DMS53 (cell line): ENCODE results near the gene APLP2.

ENCODE experiments used
- DNase-seq: peaks from one replicate; lab custom pipeline; 2025; lab: John Stamatoyannopoulos, UW

The APLP2 gene

GRCh38 chr11:130055617-130056016, 14.1 kb upstream of the APLP2 start:
- DNase-seq = no peak

- DNase-seq = no peak
Measured at GRCh38 chr11:130061017-130061416, 8.7 kb upstream of the APLP2 start.

- DNase-seq = peak; percentile 26
Measured at GRCh38 chr11:130062026-130062425, 7.7 kb upstream of the APLP2 start.

GRCh38 chr11:130063451-130063850, 6.2 kb upstream of the APLP2 start:
- no peak for DNase-seq

- DNase-seq = no peak
Measured at GRCh38 chr11:130064596-130064995, 5.1 kb upstream of the APLP2 start.

- DNase-seq = no peak
Measured at GRCh38 chr11:130066338-130066737, 3.4 kb upstream of the APLP2 start.

GRCh38 chr11:130068546-130068985, 1.1 kb upstream of the APLP2 start:
- DNase-seq = no peak

- DNase-seq = peak; percentile 93
Measured at GRCh38 chr11:130068986-130069658, 572 bp upstream of the APLP2 start.

GRCh38 chr11:130070109-130070845, 583 bp downstream of the APLP2 start:
- peak; percentile 75 for DNase-seq

DNA sequence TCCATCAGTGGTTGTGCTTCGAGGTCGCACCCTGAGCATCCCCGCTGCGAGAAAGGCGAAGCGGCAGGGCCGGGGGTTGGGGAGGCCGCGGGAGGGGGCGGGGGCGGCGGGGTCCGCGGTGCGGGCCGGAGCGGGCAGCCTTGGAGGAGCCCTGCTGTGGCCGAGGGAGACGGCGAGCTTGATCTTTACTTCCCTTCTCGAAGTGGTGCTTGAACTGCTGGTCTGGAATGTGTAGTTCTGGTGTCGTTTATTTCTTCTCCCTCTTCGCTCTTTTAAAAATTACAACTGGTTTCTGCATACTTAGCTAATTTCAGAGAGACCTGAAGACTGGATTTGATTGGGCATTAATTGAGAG, 1.1 kb downstream of the APLP2 start:
- peak; percentile 67 for DNase-seq

- peak; percentile 23 for DNase-seq
Measured at GRCh38 chr11:130071211-130071712, 1.6 kb downstream of the APLP2 start.

DNA sequence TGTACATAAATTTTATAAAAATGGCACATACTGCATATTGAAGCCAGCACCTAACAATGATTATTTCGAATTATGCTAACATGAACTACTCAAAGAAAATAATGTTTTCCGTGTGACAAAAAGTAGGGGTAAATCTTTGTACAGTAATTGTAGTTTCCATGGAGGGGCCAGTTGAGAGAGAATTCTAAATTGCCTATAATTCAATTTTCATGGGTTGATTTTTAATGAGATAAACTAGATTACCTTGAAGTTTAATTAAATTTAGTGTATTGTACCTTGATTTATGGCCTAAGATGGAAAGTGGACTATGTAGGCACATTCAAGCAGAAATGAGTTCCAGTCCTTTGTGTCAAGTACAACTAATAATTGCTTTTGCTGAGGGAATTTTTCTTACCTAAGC, 5.0 kb downstream of the APLP2 start:
- DNase-seq = no peak

DNA sequence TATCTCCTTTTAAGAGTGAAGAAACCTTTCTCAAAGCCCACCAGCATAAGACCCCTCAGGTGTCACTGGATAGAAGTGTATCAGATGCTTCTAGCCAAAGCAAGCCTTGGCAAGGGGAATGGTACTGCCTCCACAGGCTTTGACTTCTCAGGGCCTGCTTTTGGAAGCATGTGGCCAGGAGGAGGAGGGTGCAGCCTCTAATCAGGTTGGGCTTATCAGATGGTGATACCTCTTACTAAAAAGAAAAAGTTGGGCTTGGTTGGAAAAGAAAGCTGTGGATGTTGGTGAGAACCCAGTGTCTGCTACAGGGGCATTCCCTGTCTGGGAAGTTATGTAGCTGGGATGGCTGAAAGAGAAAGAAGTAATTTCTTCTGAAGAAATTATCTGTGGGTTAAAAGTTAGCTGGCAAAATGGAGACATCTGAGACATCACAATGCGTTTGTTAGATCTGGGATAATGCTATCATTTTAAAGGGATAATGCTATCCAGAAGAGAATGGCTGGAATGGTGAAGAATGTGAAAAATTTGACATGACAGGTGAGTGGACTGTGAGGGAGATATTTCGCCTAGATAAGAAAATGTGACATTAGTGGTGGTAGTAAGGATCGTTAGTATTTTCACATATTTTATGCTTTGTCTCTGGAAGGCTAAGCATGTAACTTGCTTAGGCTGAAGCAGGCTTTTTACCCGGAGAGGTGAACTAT, 7.2 kb downstream of the APLP2 start:
- DNase-seq = no peak

- DNase-seq = no peak
Measured at GRCh38 chr11:130077671-130078070, 8.0 kb downstream of the APLP2 start.

DNA sequence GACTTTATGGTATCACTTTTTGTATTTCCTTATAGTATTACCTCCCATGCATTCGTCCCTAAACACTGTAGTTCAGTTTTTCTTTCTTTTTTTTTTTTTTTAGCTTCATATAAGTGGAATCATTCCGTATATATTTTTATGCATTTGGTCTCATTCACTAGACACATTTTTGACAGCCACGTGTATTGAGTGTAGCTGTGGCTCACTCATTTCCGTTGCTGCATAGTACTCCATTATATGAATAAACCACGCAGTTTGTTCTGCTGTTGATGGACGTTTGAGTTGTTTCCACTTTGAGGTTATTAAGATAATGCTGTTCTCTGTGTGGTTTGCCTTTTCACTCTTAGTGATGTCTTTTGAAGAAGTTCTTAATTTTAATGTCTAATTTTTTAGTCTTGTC, 8.4 kb downstream of the APLP2 start:
- no peak for DNase-seq

DNA sequence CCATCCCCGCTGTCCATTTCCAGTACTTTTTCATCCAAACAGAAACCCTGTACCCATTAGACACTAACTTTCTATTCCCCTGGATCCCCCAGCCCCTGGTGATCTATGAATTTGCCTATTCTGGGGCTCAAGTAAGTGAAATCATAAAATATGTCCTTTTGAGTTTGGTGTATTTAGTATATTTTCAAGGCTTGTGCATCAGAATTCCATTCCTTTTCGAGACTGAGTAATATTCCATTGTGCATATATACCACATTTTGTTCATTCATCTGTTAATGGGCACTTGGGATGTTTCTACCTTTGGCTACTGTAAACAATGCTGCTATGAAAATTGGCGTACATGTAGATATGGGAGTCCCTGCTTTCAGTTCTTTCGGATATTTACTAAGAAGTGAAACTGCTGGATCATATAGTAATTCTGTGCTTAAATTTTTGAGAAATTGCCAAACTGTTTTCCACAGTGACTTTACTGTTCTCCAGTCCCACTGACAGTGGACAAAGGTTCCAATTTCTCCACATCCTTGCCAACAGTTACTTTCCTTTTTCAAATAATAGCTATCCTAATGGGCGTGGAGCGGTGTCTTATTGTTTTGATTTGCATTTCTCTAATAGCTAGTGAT, 16.1 kb downstream of the APLP2 start:
- DNase-seq = no peak

DNA sequence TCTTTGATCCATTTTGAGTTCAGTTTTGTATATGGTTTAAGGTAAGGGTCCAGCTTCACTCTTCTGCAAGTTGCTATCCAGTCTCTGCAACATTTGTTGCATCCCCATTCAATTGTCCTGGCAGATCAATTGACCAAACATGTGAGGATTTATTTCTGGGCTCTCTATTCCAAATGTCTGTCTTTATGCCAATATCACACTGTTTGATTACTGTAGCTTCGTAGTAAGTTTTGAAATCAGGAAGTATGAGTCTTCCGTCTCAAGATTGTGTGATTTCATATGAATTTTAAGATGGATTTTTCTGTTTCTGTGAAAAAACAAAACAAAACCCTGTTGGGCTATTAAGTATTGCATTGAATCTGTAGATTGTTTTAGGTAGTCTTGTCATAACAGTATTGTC, 17.0 kb downstream of the APLP2 start:
- DNase-seq = no peak

DNA sequence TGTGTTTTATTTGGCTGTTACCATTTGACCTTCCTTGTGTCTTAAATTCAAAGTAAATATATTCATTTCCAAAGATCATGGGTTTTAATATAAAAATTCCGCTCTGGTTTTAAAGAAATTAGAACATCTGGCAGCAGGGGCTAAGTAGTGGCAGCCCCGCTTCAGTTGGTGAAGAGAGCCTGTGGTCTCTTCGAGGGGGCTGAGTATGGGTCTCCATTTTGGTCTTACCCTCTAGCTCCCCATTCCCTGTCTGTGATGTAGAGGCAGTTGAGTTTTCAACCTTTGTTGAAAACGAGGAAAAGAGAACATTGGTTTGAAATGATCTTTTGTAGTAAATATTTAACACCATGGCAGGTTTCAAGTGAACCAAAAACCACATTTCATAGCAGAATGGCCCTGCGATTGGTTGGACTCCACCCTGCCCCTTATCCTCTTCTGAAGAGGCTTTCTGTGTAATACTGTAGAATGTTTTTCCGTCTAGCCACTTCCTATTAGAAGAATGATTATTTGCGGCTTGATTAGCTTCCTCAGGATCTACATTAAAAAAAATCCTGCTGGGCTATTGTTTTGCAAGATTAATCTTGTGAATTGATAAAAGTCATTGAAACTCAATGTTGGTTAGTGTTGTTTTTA, 17.7 kb downstream of the APLP2 start:
- no peak for DNase-seq

DNA sequence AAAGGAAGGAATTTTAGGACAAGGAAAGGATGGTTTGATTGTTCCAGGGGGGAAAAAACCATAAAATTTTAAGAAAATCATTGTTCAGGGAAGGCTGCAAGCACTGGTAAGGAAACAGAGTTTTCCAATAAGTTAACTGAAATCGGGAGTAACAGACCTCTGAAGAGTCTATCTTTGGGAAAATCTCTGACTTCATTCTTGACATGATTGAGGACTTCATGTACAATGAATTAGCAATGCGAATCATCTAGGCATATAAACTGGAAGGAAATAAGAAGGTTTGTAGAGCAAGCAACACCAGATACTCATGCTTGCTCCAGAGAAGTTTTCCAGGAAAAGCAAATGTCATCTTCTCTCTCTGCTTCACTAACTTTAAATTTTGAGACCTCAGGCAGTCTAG, 18.5 kb downstream of the APLP2 start:
- DNase-seq = no peak

DNA sequence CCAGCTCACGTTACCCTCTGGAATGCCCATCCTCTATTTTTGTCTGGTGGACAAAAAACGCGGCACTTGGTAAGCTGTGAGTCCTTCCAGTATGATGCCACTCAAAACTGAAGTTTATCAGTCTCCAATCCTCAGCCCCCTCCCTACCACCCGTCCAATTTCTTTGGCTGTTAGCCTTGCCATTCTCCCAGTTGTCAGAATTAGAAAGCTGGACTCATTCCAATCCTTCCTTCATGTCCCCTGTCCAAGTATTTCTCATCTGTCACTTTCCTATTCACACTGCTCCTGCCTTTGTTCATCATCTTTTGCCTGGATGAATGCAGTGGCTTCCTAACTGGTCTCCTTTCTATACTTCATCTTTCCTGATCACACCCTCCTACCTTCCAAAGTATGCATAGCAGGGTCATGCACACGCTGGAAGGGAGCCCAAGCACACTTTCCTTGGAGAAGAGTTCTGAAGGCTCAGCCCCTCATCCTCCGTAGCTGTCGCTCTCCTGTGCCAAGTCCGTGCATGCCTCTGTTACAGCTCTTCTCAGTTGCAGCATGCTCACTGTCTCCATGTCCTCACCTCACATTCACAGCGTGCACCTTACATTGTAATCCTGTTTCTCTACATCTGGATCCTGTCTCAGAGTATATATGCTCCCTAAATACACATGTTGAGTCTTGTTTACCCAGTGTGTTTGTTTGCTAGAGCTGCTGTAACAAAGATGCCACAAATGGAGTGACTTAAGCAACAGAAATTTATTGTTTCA, 19.4 kb downstream of the APLP2 start:
- DNase-seq = no peak

DNA sequence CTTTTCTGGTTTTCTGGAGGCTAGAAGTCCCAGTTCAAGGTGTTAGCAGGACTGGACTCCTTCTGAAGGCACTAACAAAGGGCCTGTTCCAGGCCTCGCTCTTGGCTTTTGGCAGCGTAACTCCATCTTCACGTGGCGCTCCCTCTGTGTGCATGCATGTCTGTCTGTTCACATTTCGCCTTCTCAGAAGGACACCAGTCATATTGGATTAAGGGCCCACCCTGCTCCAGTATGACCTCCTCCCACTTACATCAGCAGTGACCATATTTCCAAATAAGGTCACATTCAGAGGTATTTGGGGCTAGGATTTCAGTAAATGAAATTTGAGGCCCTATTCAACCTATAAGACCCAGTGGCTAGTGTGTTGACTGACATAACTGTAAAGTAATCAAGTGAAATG, 20.0 kb downstream of the APLP2 start:
- no peak for DNase-seq
